Neural cell (in vitro differentiated cells): ENCODE results near the gene IGSF21. TPM values are rescaled to one million over a fixed set of nuclear protein-coding genes. Genes with fewer than 3 reads are reported as not detected.

Source experiments
- H2AFZ ChIP-seq: fragments of 200-600, 300-800 bp; sonication (generic), shearing (Covaris generic); 2 replicates; pipeline ENCODE4 v1.6.0; 2014; ENCODE audit warnings: low read depth, mild to moderate bottlenecking, antibody characterized with exemption, low read length, moderate library complexity
- H3F3A ChIP-seq: fragments of 200-600 bp; shearing (Covaris generic); 2 replicates; pipeline ENCODE4 v1.6.1; 2016; ENCODE audit warnings: mild to moderate bottlenecking, moderate library complexity, mixed read lengths, antibody characterized with exemption, low read length; ENCODE audit not compliant: insufficient read depth, poor library complexity, severe bottlenecking
- H3K27ac ChIP-seq: fragments of 200-600, 300-800 bp; sonication (generic), shearing (Covaris generic); 2 replicates; pipeline ENCODE4 v1.5.1; 2014; ENCODE audit warnings: mild to moderate bottlenecking, low read length, moderate library complexity
- H3K27me3 ChIP-seq: fragments of 300-800, 200-600 bp; sonication (generic), shearing (Covaris generic); 2 replicates; pipeline ENCODE4 v1.6.0; 2014; ENCODE audit warnings: mild to moderate bottlenecking, low read depth, low read length, moderate library complexity; ENCODE audit not compliant: insufficient read depth
- H3K36me3 ChIP-seq: fragments of 300-800, 200-600 bp; sonication (generic), shearing (Covaris generic); 2 replicates; pipeline ENCODE4 v1.5.1; 2014; ENCODE audit warnings: mild to moderate bottlenecking, antibody characterized with exemption, low read length, moderate library complexity; ENCODE audit not compliant: insufficient read depth
- H3K4me2 ChIP-seq: fragments of 300-800, 200-600 bp; sonication (generic), shearing (Covaris generic); 2 replicates; pipeline ENCODE4 v1.6.0; 2014; ENCODE audit warnings: mild to moderate bottlenecking, low read length
- H3K4me3 ChIP-seq: fragments of 300-800, 200-600 bp; sonication (generic), shearing (Covaris generic); 2 replicates; pipeline ENCODE4 v1.5.1; 2014; ENCODE audit warnings: mild to moderate bottlenecking, low read length, moderate library complexity
- H3K79me2 ChIP-seq: fragments of 200-600 bp; shearing (Covaris generic); replicated peaks from 2 replicates; pipeline ENCODE4 v1.6.0; 2014; ENCODE audit warnings: mild to moderate bottlenecking, low read length, moderate library complexity; ENCODE audit not compliant: insufficient read depth
- H3K9ac ChIP-seq: fragments of 300-800, 200-600 bp; sonication (generic), shearing (Covaris generic); 2 replicates; pipeline ENCODE4 v1.6.1; 2016; ENCODE audit warnings: mild to moderate bottlenecking, low read length, mixed read lengths
- H3K9me2 ChIP-seq: fragments of 200-600 bp; shearing (Covaris generic); 2 replicates; pipeline ENCODE4 v1.6.1; 2016; ENCODE audit warnings: mild to moderate bottlenecking, low read length, mixed read lengths; ENCODE audit not compliant: insufficient read depth
- H3K9me3 ChIP-seq: fragments of 200-600, 300-800 bp; sonication (generic), shearing (Covaris generic); 2 replicates; pipeline ENCODE4 v1.6.1; 2016; ENCODE audit warnings: mild to moderate bottlenecking, mixed run types, low read length, moderate library complexity, mixed read lengths
- H4K20me1 ChIP-seq: fragments of 200-600 bp; shearing (Covaris generic); 2 replicates; pipeline ENCODE4 v1.6.1; 2016; ENCODE audit warnings: mild to moderate bottlenecking, mixed run types; ENCODE audit not compliant: insufficient read depth
- CTCF ChIP-seq: fragments of 450-650 bp; IDR thresholded peaks from 2 replicates; pipeline ENCODE4 v1.5.1; 2014; ENCODE audit warnings: antibody characterized with exemption, mild to moderate bottlenecking, moderate library complexity; ENCODE audit not compliant: poor library complexity, severe bottlenecking
- EP300 ChIP-seq: fragments of 450-650 bp; conservative IDR thresholded peaks from 2 replicates; pipeline ENCODE4 v1.6.1; 2014; ENCODE audit warnings: antibody characterized with exemption, mild to moderate bottlenecking, moderate library complexity; ENCODE audit not compliant: poor library complexity, severe bottlenecking
- EZH2 ChIP-seq: fragments of 200-600, 300-800 bp; shearing (Covaris generic), sonication (generic); IDR thresholded peaks from 2 replicates; pipeline ENCODE4 v1.6.1; 2014; ENCODE audit warnings: antibody characterized with exemption, low read length, borderline replicate concordance, mild to moderate bottlenecking; ENCODE audit not compliant: insufficient read depth, poor library complexity, severe bottlenecking
- MXI1 ChIP-seq: fragments of 450-650 bp; conservative IDR thresholded peaks from 2 replicates; pipeline ENCODE4 v1.6.1; 2014; ENCODE audit warnings: antibody characterized with exemption, mild to moderate bottlenecking; ENCODE audit not compliant: poor library complexity, severe bottlenecking
- POLR2AphosphoS5 ChIP-seq: IDR thresholded peaks from 2 replicates; pipeline ENCODE4 v1.6.1; 2012
- RAD21 ChIP-seq: fragments of 450-650 bp; conservative IDR thresholded peaks from 2 replicates; pipeline ENCODE4 v1.6.1; 2014; ENCODE audit warnings: antibody characterized with exemption, mild to moderate bottlenecking, moderate library complexity
- REST ChIP-seq: IDR thresholded peaks from 2 replicates; pipeline ENCODE4 v1.6.1; 2012; ENCODE audit warnings: borderline replicate concordance
- SMC3 ChIP-seq: fragments of 450-650 bp; conservative IDR thresholded peaks from 2 replicates; pipeline ENCODE4 v1.6.1; 2014; ENCODE audit warnings: antibody characterized with exemption, mild to moderate bottlenecking, moderate library complexity; ENCODE audit not compliant: poor library complexity
- TAF1 ChIP-seq: IDR thresholded peaks from 2 replicates; pipeline ENCODE4 v1.6.1; 2012; ENCODE audit warnings: low read depth
- polyA plus RNA-seq: library from polyadenylated mRNA; depleted of rRNA; stranded (reverse); fragments of >200 nt; gene quantifications from 2 replicates; pipeline ENCODE4 v1.2.3, GENCODE V29; 2014

Gene IGSF21
- polyA plus RNA-seq, 1 donor from 2014 or later, result 2.4 TPM

GRCh38 chr1:18192182-18192581, 84.6 kb downstream of the IGSF21 start:
- H3K9me2 ChIP-seq, result no peaks in the 10 kb centered on the region
- H3K4me3 ChIP-seq, result no peak overlapping the region
- no peak for TF ChIP-seq RAD21
- TF ChIP-seq TAF1, result no peak
- TF ChIP-seq EP300, result no peak
- TF ChIP-seq POLR2AphosphoS5, result no peak
- no peak for TF ChIP-seq EZH2
- TF ChIP-seq REST, result no peak
- no peak for TF ChIP-seq SMC3
- TF ChIP-seq MXI1, result no peak
- no peak for TF ChIP-seq CTCF
- H3F3A ChIP-seq, result no peaks in the 10 kb centered on the region
- H3K27ac ChIP-seq, result no peak overlapping the region
- no peaks in the 10 kb centered on the region for H3K36me3 ChIP-seq
- H3K9me3 ChIP-seq, result no peaks in the 10 kb centered on the region
- no peak overlapping the region for H3K4me2 ChIP-seq
- no peaks in the 10 kb centered on the region for H3K27me3 ChIP-seq
- H3K79me2 ChIP-seq, result no peaks in the 10 kb centered on the region
- H4K20me1 ChIP-seq, result no peaks in the 10 kb centered on the region
- no peak overlapping the region for H3K9ac ChIP-seq
- H2AFZ ChIP-seq, result no peak overlapping the region

- Histone ChIP-seq H3K9me3 (no peaks in the 10 kb centered on the region), H4K20me1 (no peaks in the 10 kb centered on the region), H3K9ac (no peak overlapping the region), H3K9me2 (no peaks in the 10 kb centered on the region), H3K27me3 (no peaks in the 10 kb centered on the region), H2AFZ (no peak overlapping the region), H3K79me2 (no peaks in the 10 kb centered on the region), H3F3A (no peaks in the 10 kb centered on the region), H3K4me2 (no peak overlapping the region), H3K4me3 (no peak overlapping the region), H3K27ac (no peak overlapping the region), H3K36me3 (no peaks in the 10 kb centered on the region)
- no peak for TF ChIP-seq RAD21
- TF ChIP-seq REST, result no peak
- no peak for TF ChIP-seq SMC3
- no peak for TF ChIP-seq MXI1
- TF ChIP-seq TAF1, result no peak
- no peak for TF ChIP-seq POLR2AphosphoS5
- TF ChIP-seq CTCF, result no peak
- TF ChIP-seq EZH2, result no peak
- no peak for TF ChIP-seq EP300
Observed at GRCh38 chr1:18192974-18193373, 85.4 kb downstream of the IGSF21 start.
